IMR-90 (cell line): ENCODE data around the gene MACROD1. TPM values are rescaled to one million over a fixed set of nuclear protein-coding genes. Genes with fewer than 3 reads are reported as not detected.

Experiments used
- ATAC-seq: fragments of 200-7000 bp; cut with Tn5 transposase; 2 replicates; pipeline ENCODE4 v1.9.1; 2020; ENCODE audit warnings: low read depth, mild to moderate bottlenecking, moderate library complexity
- BruUV-seq: library from RNA; stranded (reverse); fragments of 400-500 nt; replicated peaks from 2 replicates; lab custom pipeline; 2021; lab: Mats Ljungman, UMichigan
- CTCF ChIA-PET: fragments of 300-600 bp; formaldehyde crosslinking; extraction: SDS; loops from one replicate; lab custom pipeline; 2021; ENCODE audit warnings: antibody characterized with exemption; lab: Yijun Ruan, JAX
- POLR2A ChIA-PET: fragments of 300-600 bp; sonication (Branson Sonifier 250); formaldehyde crosslinking; loops from one replicate; lab custom pipeline; 2022; ENCODE audit warnings: antibody characterized with exemption; ENCODE audit not compliant: unreplicated experiment; lab: Charles Lee
- DNase-seq: peaks from one replicate; pipeline ENCODE4 v3.0.0; 2013
- H2AFZ ChIP-seq: replicated peaks from 2 replicates; pipeline ENCODE3; 2013; ENCODE audit warnings: low read length, mild to moderate bottlenecking; ENCODE audit not compliant: poor library complexity
- H2AK5ac ChIP-seq: 2 replicates; pipeline ENCODE4 v1.6.1; 2013; ENCODE audit warnings: low read depth, low read length, inconsistent platforms
- H2AK9ac ChIP-seq: replicated peaks from 2 replicates; pipeline ENCODE3; 2013; ENCODE audit warnings: mild to moderate bottlenecking, low read depth, low read length, moderate library complexity; ENCODE audit not compliant: poor library complexity
- H2BK120ac ChIP-seq: 2 replicates; pipeline ENCODE4 v1.6.1; 2013; ENCODE audit warnings: low read depth, low read length, inconsistent platforms
- H2BK15ac ChIP-seq: 3 replicates; pipeline ENCODE4 v1.6.1; 2013; ENCODE audit warnings: low read depth, low read length, inconsistent platforms
- H2BK20ac ChIP-seq: 2 replicates; pipeline ENCODE4 v1.6.1; 2013; ENCODE audit warnings: low read depth, mild to moderate bottlenecking, inconsistent platforms, low read length, moderate library complexity
- H2BK5ac ChIP-seq: 2 replicates; pipeline ENCODE4 v1.6.1; 2013; ENCODE audit warnings: mild to moderate bottlenecking, low read depth, low read length, inconsistent platforms; ENCODE audit not compliant: poor library complexity, severe bottlenecking
- H3K14ac ChIP-seq: replicated peaks from 2 replicates; pipeline ENCODE4 v1.6.1; 2013; ENCODE audit warnings: low read depth, low read length, inconsistent platforms
- H3K18ac ChIP-seq: 2 replicates; pipeline ENCODE4 v1.6.1; 2013; ENCODE audit warnings: low read depth, low read length, control low read depth
- H3K23ac ChIP-seq: 2 replicates; pipeline ENCODE4 v1.6.1; 2013; ENCODE audit warnings: low read depth, low read length, inconsistent platforms
- H3K27ac ChIP-seq: 2 replicates; pipeline ENCODE4 v1.5.1; 2013; ENCODE audit warnings: mild to moderate bottlenecking, control low read depth, low read length; ENCODE audit not compliant: insufficient read depth
- H3K27me3 ChIP-seq: 2 replicates; pipeline ENCODE4 v1.6.1; 2013; ENCODE audit warnings: low read length; ENCODE audit not compliant: control insufficient read depth, insufficient read depth
- H3K36me3 ChIP-seq: 2 replicates; pipeline ENCODE4 v1.6.1; 2013; ENCODE audit warnings: low read length, mixed read lengths; ENCODE audit not compliant: control insufficient read depth, insufficient read depth
- H3K4ac ChIP-seq: 2 replicates; pipeline ENCODE4 v1.6.1; 2013; ENCODE audit warnings: low read depth, low read length, inconsistent platforms
- H3K4me1 ChIP-seq: 2 replicates; pipeline ENCODE4 v1.6.1; 2013; ENCODE audit warnings: low read length, mixed read lengths; ENCODE audit not compliant: control insufficient read depth, insufficient read depth
- H3K4me2 ChIP-seq: 2 replicates; pipeline ENCODE4 v1.6.1; 2013; ENCODE audit warnings: low read depth, mild to moderate bottlenecking, control low read depth, low read length, moderate library complexity
- H3K4me3 ChIP-seq: 2 replicates; pipeline ENCODE4 v1.5.1; 2013; ENCODE audit warnings: low read depth, mild to moderate bottlenecking, control low read depth, low read length, moderate library complexity; ENCODE audit not compliant: insufficient read depth
- H3K56ac ChIP-seq: 2 replicates; pipeline ENCODE4 v1.6.1; 2013; ENCODE audit warnings: low read length, inconsistent platforms; ENCODE audit not compliant: insufficient read depth; ENCODE audit errors: extremely low read depth
- H3K79me1 ChIP-seq, 2 experiments: 2 replicates each; pipeline ENCODE4 v1.6.1; 2013; ENCODE audit warnings: low read length in 2 of 2, inconsistent platforms in 1 of 2, low read depth in 1 of 2
- H3K9ac ChIP-seq: 2 replicates; pipeline ENCODE4 v1.6.1; 2013; ENCODE audit warnings: low read depth, low read length, control low read depth
- H3K9me1 ChIP-seq: 2 replicates; pipeline ENCODE4 v1.6.1; 2013; ENCODE audit warnings: low read length, inconsistent platforms; ENCODE audit not compliant: insufficient read depth
- H3K9me3 ChIP-seq: 2 replicates; pipeline ENCODE4 v1.6.1; 2013; ENCODE audit warnings: low read length; ENCODE audit not compliant: control insufficient read depth, insufficient read depth
- H4K20me1 ChIP-seq: 2 replicates; pipeline ENCODE4 v1.6.1; 2013; ENCODE audit warnings: low read length, inconsistent platforms; ENCODE audit not compliant: insufficient read depth
- H4K5ac ChIP-seq: 2 replicates; pipeline ENCODE4 v1.6.1; 2013; ENCODE audit warnings: mild to moderate bottlenecking, low read depth, low read length, control low read depth
- H4K8ac ChIP-seq, 2 experiments: 2 replicates each; pipeline ENCODE4 v1.6.1; 2013; ENCODE audit warnings: low read depth in 2 of 2, low read length in 2 of 2, control low read depth in 1 of 2, inconsistent platforms in 1 of 2
- H4K91ac ChIP-seq: 2 replicates; pipeline ENCODE4 v1.6.1; 2013; ENCODE audit warnings: low read depth, low read length, inconsistent platforms; ENCODE audit not compliant: insufficient read depth
- BHLHE40 ChIP-seq: fragments of 150-350 bp; IDR thresholded peaks from 2 replicates; pipeline ENCODE4 v1.6.1; 2016; ENCODE audit warnings: mild to moderate bottlenecking, low read depth, low read length
- CEBPB ChIP-seq: IDR thresholded peaks from 2 replicates; pipeline ENCODE4 v1.6.1; 2012; ENCODE audit warnings: low read depth, low read length, improper control_type of control experiment
- ELK1 ChIP-seq: fragments of 150-350 bp; IDR thresholded peaks from 2 replicates; pipeline ENCODE4 v1.6.1; 2016; ENCODE audit warnings: low read depth, mild to moderate bottlenecking, low read length, moderate library complexity, borderline replicate concordance
- FOS ChIP-seq: fragments of 150-350 bp; IDR thresholded peaks from 2 replicates; pipeline ENCODE4 v1.6.1; 2016; ENCODE audit warnings: low read depth, low read length
- MAZ ChIP-seq: IDR thresholded peaks from 2 replicates; pipeline ENCODE4 v1.6.1; 2012; ENCODE audit warnings: low read depth, mild to moderate bottlenecking, low read length, improper control_type of control experiment, moderate library complexity, borderline replicate concordance
- MXI1 ChIP-seq: IDR thresholded peaks from 2 replicates; pipeline ENCODE4 v1.6.1; 2012; ENCODE audit warnings: low read depth, mild to moderate bottlenecking, low read length, moderate library complexity, borderline replicate concordance
- RFX5 ChIP-seq: IDR thresholded peaks from 2 replicates; pipeline ENCODE4 v1.8.0; 2012; ENCODE audit warnings: low read depth, mild to moderate bottlenecking, low read length, moderate library complexity
- WGBS, 2 experiments: methylation state at CpG; one replicate each; pipeline versions ENCODE4 v1.1.5 to v1.1.7; 2013; ENCODE audit warnings: missing lambda C conversion rate in 2 of 2; ENCODE audit not compliant: insufficient read length in 1 of 2; ENCODE audit errors: extremely low coverage in 2 of 2; 5-methylcytosine and 5-hydroxymethylcytosine counted together
- dilution Hi-C: fragments of 300-500 bp; cut with HindIII; formaldehyde crosslinking; loops from one replicate; pipeline ENCODE4 v1.14.3; 2018; ENCODE audit warnings: low sequenced_read_pairs; ENCODE audit not compliant: unreplicated experiment
- in situ Hi-C: fragments of 300-500 bp; cut with MboI; formaldehyde crosslinking; loops from 3 replicates; pipeline ENCODE4 v1.14.3; 2019; ENCODE audit warnings: low sequenced_read_pairs, inconsistent platforms, mixed read lengths
- intact Hi-C: fragments of 100-400 bp; cut with micrococcal nuclease; formaldehyde crosslinking; loops from 2 replicates; pipeline ENCODE4 v1.10.0; 2022
- polyA plus RNA-seq, 3 experiments: library from polyadenylated mRNA; depleted of rRNA; stranded (reverse); fragments of >200 nt; gene quantifications; 2 replicates each; pipeline ENCODE4 v1.2.3, GENCODE V29; 2012; ENCODE audit warnings: low replicate concordance in 1 of 3
- total RNA-seq: library from RNA; depleted of rRNA; stranded (reverse); fragments of >200 nt; gene quantifications from 2 replicates; pipeline ENCODE4 v1.2.3, GENCODE V29; 2012

The MACROD1 gene
- total and polyA plus RNA-seq, 2 of the 4 experiments (the other 2 are of a cell fraction) = 2.5 to 9.3 TPM

DNA sequence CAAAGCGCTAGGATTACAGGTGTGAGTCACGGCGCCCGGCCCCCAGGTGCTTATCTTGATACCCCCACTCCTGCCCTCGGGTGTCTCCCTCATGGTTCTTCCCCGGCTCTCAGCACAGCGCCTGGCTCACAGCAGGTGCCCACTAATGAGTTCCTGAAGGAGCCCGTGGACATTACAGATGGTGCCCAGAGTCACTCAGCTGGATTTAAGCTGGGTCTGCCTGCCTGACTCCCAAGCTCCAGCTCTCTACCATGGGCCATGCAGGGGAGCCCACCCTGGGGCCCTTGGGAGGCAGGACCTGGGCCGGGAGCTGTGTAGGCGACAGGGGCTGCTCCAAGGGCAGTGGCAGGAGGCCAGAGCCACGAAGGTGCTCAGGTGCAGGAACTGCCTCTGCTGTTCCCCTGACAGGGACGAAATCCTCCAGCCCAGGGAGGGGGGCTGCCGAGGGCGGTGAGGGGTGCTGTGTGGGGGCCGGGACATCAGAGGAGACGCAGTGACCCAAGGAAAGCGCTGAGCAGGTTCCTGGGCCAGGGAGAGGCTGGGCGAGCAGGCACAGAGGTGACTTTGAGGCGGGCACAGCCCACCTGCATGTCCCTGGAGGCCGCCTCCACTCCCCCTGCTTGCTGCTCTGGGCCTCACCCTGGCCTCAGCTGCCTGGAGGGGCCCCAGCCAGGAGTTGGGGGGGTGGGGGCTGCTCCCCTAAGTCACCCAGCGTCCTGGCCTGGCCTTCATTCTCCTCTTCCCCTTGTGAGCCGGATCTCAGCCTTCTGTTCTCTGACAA, 144.7 kb downstream of the MACROD1 start:
- Histone ChIP-seq H3K4me2 (no peak overlapping the region), H3K9ac (no peak overlapping the region), H4K5ac (no peak overlapping the region), H3K18ac (no peak overlapping the region), H4K8ac (no peak overlapping the region), H3K27me3 (peaks cover 9% of the 10 kb centered on the region), H3K4ac (no peak overlapping the region), H2AK9ac (no peak overlapping the region), H3K56ac (no peak overlapping the region), H3K23ac (no peak overlapping the region), H3K4me1 (no peaks in the 10 kb centered on the region), H2AK5ac (no peak overlapping the region), H4K20me1 (0 out of 2 replicates have a peak, but pooled peaks cover 8% of the 10 kb centered on the region), H2BK5ac (no peak overlapping the region), H2AFZ (no peak overlapping the region), H3K9me1 (no peaks in the 10 kb centered on the region), H3K36me3 (no peaks in the 10 kb centered on the region), H2BK15ac (no peak overlapping the region), H3K79me1 (no peaks in the 10 kb centered on the region), H4K91ac (no peak overlapping the region), H3K27ac (no peak overlapping the region), H2BK120ac (no peak overlapping the region), H2BK20ac (no peak overlapping the region), H3K4me3 (no peak overlapping the region), H3K9me3 (no peaks in the 10 kb centered on the region), H3K14ac (no peak overlapping the region)
- DNase-seq (no peak), ATAC-seq (no peak)
- intact Hi-C loops (no loop called here), in situ Hi-C loops (no loop called here), dilution Hi-C loops (no loop called here)
- POLR2A ChIA-PET = no interaction called here
- BruUV-seq = no TSS peak
- TF ChIP-seq MAZ = no peak
- TF ChIP-seq RFX5 = no peak
- TF ChIP-seq FOS = no peak
- TF ChIP-seq CEBPB = no peak
- no peak for TF ChIP-seq BHLHE40
- no peak for TF ChIP-seq ELK1
- TF ChIP-seq MXI1 = no peak
- 72% methylated on average over 7 of the region's 22 CpGs; no CpG with 5 or more reads in 1 of the 2 experiments for WGBS, 2 experiments
- CTCF ChIA-PET = no interaction called here
